ENCODE results near the gene RIMS1.
"Not testable (repeated sequence)": the region's sequence is repeated elsewhere in the genome, so short reads cannot be mapped to it uniquely, and the experiment has no call there.

RIMS1 gene

DNA sequence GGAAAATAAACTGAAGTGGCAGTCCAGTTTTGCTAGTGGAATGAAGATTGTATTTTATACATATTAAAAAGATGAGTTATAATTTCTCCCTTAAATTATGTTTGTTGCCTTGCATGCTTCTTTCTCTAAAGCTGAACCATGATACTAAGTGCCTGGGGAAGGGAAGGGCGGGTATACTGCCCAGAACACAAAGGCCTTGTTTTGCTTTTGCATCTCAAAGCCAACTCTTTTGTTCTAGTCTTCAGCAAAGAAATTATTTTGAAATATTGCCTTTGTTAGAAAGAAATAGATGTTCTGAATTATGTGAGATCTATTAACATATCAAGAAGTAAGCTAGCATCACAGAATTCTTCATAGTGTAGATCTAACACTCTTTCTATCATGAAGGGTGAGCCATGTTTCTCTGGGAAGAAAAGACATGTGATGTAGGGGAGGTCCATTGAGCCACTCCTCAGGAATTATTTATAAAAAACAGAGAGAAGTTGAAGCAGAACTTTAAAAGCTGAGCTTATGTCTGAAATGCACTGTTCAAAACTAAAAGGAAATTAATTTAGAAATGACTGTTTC is 108.4 kb downstream of the RIMS1 start:
- no peak for DNase-seq

DNA sequence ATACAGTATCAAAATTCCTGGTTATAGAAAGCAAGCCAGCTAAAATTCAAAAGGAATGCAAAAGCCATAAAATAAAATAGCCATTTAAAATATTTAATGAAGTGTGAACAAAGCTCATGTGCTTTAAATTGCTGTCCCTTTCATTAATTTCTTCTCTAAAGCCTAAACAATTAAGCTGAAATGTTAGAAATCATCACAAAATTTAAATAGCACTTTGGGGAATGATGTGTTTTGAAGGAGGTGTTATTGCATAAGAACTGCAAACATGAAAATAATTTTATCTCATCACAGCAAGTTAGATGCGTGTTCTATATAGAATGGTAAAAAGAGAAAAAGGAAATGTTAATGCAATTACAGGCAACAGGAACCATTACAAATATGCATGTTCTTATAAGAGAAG is 111.0 kb downstream of the RIMS1 start:
- DNase-seq = no peak

DNA sequence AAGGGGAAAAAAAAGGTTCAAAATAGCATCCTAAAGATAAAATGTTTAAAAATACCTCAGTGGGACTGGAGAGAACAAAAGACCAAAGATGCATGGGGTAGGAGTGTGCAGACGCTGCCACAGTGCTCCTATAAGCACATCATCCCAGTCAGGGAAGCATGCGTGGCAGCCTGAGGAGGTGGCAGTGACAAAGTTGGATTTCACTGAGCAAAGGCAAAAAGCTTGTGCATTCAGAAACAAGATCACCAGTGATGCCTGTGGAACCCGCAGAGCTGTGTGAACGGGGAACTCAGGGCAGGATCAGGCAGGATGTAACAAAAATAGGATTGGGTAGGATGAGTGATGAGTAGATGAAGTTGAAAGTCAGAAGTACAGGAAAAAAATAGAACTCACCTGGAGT is 116.1 kb downstream of the RIMS1 start:
- DNase-seq = no peak

GRCh38 chr6:72006591-72006990 is 120.2 kb downstream of the RIMS1 start:
- DNase-seq = not testable (repeated sequence)

GRCh38 chr6:72022830-72023229 is 136.5 kb downstream of the RIMS1 start:
- no peak for DNase-seq

- no peak for DNase-seq
Measured at GRCh38 chr6:72031471-72031870, 145.1 kb downstream of the RIMS1 start.

- DNase-seq = no peak
Measured at GRCh38 chr6:72032086-72032485, 145.7 kb downstream of the RIMS1 start.

DNA sequence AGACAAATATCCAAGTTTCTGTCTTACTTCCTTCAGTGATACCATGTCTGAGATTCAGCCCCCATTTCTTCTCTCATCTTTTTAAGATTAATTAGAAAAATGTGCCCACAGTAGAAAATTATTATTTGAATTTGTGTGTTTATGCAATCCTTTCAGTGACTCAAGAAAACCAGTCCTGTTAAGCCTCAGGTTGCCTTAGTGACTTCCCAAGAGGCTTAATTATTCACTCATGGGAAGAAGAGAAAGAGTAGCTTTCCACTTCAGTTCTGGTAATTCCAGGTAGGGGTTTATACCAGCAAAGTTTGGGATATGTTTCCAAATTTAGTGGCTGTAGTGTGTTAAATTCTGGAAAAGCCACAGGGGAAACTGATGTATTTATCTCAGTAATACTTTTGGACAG is 149.1 kb downstream of the RIMS1 start:
- no peak for DNase-seq

- DNase-seq = no peak
Measured at GRCh38 chr6:72035966-72036365, 149.6 kb downstream of the RIMS1 start.

DNA sequence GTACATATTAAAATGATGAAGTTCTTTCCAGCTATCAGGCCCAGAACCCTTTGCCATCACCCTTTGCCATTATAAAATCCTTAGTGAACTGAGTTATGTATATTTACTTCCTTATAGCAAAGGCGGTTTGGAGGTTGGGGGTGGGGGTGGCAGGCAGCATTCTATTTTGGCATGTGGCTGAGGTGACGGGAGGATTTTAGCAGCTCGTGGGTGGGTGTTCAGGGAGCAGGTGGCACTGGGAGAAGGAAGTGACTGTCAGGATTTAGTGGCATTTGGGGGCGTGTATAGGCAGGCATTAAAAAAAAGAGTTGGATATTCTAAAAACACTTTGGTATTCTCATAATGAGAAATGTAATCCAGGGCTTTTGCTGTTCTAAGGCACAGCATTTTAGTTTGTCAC is 150.7 kb downstream of the RIMS1 start:
- DNase-seq = no peak

GRCh38 chr6:72040111-72040510 is 153.8 kb downstream of the RIMS1 start:
- DNase-seq = no peak

DNA sequence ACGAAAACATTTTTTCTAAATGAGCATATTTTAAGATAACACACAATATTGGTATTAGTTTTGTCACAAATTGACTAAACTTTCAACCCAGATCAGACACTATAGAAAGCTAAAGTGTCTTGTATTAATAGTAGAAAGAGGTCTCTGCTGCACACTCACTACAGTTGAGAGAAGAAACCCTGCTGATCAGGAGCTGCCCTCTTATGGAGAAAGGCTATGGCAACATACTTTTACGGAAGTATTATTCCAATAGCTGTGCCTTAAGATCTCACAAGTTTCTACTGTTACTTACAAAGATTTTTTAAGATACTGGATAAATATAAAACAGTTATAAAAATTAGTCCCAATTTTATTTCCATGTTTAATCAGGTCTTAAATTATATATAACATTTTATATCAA is 155.7 kb downstream of the RIMS1 start:
- DNase-seq = no peak

DNA sequence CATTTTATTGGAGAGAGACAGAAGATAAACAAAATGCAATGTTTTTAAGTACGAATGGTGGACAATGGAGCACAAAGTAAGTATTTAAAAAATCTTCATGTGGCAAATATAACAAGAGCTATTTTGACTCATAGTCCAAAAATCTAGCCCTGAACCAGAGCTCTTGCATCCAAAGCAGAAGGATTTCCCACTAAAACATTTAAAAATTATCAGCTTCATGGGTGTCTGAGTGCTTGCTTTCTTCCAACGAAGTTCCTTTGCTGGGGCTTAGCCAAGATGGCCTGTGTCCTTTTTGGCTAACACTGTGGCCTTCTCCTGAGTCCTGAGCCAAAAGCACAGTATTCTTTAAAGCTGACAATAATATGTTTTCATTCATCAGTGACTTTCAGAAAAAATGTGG is 161.7 kb downstream of the RIMS1 start:
- no peak for DNase-seq

GRCh38 chr6:72049376-72049775 is 163.0 kb downstream of the RIMS1 start:
- DNase-seq = no peak

DNA sequence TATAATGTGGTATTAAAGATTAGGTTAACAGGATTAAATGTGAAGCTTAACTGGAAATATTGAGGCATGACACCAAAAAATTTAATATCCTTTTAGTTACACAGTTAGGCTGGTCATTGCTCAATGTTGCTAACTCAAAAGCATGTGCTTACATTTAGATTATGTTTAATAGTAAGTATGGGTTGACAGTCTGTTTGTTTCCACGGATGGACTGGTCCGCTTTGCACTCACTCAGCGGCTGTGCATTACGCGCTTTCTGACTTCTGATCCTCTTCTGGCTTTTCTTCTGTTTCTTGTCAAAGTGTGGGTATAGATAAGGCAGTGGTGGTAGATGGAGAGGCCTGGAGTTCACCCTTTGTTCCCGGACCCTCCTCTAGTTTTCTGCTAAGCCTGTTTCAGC is 174.9 kb downstream of the RIMS1 start:
- DNase-seq = no peak

DNA sequence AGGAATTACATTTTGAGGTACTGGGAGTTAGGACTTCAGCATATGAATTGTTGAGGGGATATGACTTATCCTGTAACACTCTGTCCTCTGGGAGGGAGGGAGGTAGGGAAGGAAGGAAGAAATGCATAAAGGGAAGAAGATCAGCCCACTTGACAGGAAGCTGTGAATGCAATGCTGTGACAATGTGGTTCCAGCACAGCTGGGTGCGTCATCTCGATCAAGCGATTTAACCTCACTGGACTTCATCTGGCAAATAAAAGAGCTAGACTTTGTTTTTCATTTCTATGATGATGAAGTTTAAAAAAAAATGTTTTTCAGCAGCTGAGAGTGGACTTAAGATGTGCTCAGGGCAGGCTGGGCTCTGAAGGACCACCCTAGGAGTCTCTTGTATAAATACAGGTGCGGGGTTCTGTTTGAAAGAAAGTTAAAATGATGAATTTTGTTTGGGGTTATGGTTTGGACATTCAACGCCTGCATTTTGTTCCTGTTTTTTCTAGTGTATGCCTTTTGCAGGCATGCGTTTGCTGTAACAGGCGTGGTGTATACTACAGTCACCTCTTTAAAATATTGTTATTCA is 178.1 kb downstream of the RIMS1 start:
- no peak for DNase-seq

DNA sequence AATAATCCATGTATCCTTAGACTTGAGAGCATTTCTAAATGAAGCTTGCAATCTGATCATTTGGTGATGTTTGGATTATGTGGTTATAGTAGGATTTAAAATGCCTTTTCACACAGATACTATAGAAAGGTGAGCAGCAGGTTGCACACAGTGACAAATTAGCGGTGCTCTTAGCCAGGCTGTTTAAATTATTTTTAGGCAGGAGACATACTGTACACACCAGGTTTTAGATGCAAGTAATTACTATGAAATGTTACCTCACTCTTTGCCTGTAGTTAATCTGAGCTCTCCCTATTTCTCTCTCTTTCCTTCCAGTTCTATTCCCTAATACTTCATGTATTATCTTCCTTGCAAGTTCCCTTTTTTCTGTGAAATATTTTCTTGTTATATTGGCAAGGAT is 191.7 kb downstream of the RIMS1 start:
- DNase-seq = no peak

DNA sequence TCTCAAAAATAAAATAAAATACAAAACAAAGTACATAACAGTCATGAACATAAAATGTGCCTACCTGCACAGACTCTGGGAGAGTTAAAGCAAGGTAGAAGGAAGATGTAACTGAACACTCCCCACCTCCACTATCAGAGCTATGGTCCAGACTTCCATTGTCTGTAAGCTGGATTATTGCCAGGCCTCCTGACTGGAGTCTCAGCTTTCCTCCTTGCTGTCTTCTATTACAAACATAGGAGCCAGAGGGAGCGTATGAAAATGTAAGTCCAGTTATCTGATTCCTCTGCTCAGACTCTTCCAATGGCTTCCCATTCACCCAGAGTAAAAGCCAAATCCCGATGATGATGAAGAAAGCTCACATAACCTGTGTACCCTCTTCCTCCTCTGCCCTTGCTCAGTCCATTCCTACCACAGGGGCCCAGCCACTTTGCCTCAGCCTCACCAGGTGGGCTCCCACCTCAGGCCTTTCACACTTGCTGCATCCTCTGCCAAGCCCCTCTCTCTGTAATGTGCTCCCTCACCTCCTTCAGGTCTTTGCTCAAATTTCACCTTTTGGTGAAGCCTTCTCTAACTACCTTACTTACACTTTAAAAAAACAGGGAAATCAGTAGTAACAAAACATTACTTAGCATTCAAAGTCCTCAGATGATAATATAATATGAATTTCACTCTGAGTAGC is 194.1 kb downstream of the RIMS1 start:
- no peak for DNase-seq

DNA sequence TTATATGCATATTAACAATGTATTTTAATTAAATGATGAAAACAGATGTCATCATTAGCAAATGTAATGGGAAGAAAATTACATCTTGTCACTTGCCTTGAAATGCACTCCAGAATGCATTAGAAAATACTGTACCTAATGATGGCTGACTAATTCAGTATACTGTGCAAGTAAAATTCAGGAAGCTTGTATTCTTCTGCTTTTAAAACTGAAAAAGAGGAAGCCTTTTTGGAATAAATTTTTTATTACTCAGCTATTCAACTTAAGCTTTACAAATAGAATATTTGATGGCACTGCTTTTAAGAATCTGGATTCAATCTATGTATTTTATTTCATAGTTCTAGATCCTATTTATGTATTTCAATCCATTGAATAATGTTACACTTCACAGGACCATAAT is 195.5 kb downstream of the RIMS1 start:
- no peak for DNase-seq

DNA sequence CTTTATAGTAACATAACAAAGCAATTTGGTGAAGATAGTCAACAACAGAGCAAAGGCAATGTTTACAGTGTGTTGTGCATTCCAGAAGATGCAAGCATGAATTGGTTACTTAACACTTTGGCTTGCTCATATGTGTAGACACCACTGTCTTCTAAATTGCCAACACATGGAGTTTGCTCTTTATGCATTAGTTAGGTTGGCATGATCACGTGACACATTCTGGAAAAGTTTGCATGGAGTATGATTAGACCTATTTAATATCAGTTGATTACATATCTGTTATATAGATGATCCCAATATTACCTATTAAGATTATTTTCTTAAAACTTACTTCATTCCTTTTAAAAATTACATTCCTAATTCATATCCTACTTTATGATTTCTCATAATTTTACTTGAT is 197.6 kb downstream of the RIMS1 start:
- no peak for DNase-seq

- DNase-seq = no peak
Measured at GRCh38 chr6:72084992-72085569, 198.7 kb downstream of the RIMS1 start.

DNA sequence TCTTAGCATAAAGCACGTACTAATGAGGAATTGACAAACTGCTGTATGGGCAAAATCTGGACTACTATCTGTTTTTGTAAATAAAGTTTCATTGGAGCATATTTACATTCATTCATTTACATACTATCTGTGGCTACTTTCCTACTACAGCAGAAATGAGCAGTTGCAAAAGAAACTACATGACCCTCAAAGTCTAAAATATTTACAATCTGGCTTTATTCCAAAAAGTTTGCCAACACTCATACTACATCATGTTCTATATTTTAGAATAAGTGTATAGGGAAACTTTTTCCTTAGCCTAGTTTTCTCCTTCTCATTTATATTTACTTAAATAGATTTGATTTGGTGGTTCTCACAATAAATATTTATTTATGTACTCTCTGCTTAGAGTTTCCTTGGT is 208.2 kb downstream of the RIMS1 start:
- no peak for DNase-seq

GRCh38 chr6:72102561-72102960 is 216.2 kb downstream of the RIMS1 start:
- no peak for DNase-seq

GRCh38 chr6:72111611-72112010 is 225.3 kb downstream of the RIMS1 start:
- no peak for DNase-seq

- DNase-seq = no peak
Measured at GRCh38 chr6:72130327-72130726, 244.0 kb downstream of the RIMS1 start.

All from 8988T (cell line).